GM18505 (cell line): ENCODE results near the gene DOC2B.
"Not testable (repeated sequence)": the region's sequence is repeated elsewhere in the genome, so short reads cannot be mapped to it uniquely, and the experiment has no call there.

Experiments used
- ATAC-seq: cut with Tn5 transposase; IDR thresholded peaks from one replicate; pipeline ENCODE4 v1.9.1; 2021; ENCODE audit not compliant: unreplicated experiment
- POLR2A ChIP-seq: IDR thresholded peaks from 4 replicates; pipeline ENCODE4 v1.6.1; 2011; ENCODE audit warnings: borderline replicate concordance; ENCODE audit not compliant: insufficient read depth, insufficient read length; ENCODE audit errors: extremely low read depth

DOC2B gene

GRCh38 chr17:219696-220095, 38.2 kb upstream of the DOC2B start:
- TF ChIP-seq POLR2A = no peak
- no peak for ATAC-seq

GRCh38 chr17:218432-219110, 37.1 kb upstream of the DOC2B start:
- ATAC-seq = no peak
- no peak for TF ChIP-seq POLR2A

- no peak for TF ChIP-seq POLR2A
- ATAC-seq = no peak
Measured at GRCh38 chr17:216625-217024, 35.2 kb upstream of the DOC2B start.

- not testable (repeated sequence) for ATAC-seq
Measured at GRCh38 chr17:215563-216478, 34.4 kb upstream of the DOC2B start.

- TF ChIP-seq POLR2A = no peak
- ATAC-seq = no peak
Measured at GRCh38 chr17:214881-215331, 33.5 kb upstream of the DOC2B start.

- TF ChIP-seq POLR2A = no peak
- ATAC-seq = no peak
Measured at GRCh38 chr17:213286-214105, 32.0 kb upstream of the DOC2B start.

GRCh38 chr17:210402-210801, 29.0 kb upstream of the DOC2B start:
- TF ChIP-seq POLR2A = no peak
- no peak for ATAC-seq

GRCh38 chr17:208429-208828, 27.0 kb upstream of the DOC2B start:
- no peak for TF ChIP-seq POLR2A
- no peak for ATAC-seq

GRCh38 chr17:207775-208174, 26.3 kb upstream of the DOC2B start:
- ATAC-seq = no peak
- TF ChIP-seq POLR2A = no peak

GRCh38 chr17:206941-207560, 25.6 kb upstream of the DOC2B start:
- no peak for TF ChIP-seq POLR2A
- no peak for ATAC-seq

GRCh38 chr17:206484-206883, 25.0 kb upstream of the DOC2B start:
- not testable (repeated sequence) for ATAC-seq

- no peak for ATAC-seq
- TF ChIP-seq POLR2A = no peak
Measured at GRCh38 chr17:205817-206216, 24.4 kb upstream of the DOC2B start.

- no peak for ATAC-seq
- no peak for TF ChIP-seq POLR2A
Measured at GRCh38 chr17:205148-205669, 23.8 kb upstream of the DOC2B start.

- no peak for ATAC-seq
- no peak for TF ChIP-seq POLR2A
Measured at GRCh38 chr17:204427-205147, 23.1 kb upstream of the DOC2B start.
